Hematopoietic multipotent progenitor cell (in vitro differentiated cells): ENCODE data around the gene EDA. TPM values are rescaled to one million over a fixed set of nuclear protein-coding genes. Genes with fewer than 3 reads are reported as not detected.

Source experiments
- DNase-seq, 3 donors: peaks; one replicate each; pipeline ENCODE4 v3.0.0-alpha.2; 2011 to 2015; ENCODE audit warnings: low read depth in 2 of 3, low spot score in 2 of 3
- small RNA-seq: library from RNA; depleted of rRNA; stranded (forward); fragments of <200 nt; gene quantifications from one replicate; pipeline ENCODE3, GENCODE V24; 2012
- total RNA-seq: library from RNA; depleted of rRNA; stranded (reverse); fragments of >200 nt; gene quantifications from one replicate; pipeline ENCODE4 v1.2.3, GENCODE V29; 2012

EDA gene
- total RNA-seq, 1 donor = under 0.01 TPM

DNA sequence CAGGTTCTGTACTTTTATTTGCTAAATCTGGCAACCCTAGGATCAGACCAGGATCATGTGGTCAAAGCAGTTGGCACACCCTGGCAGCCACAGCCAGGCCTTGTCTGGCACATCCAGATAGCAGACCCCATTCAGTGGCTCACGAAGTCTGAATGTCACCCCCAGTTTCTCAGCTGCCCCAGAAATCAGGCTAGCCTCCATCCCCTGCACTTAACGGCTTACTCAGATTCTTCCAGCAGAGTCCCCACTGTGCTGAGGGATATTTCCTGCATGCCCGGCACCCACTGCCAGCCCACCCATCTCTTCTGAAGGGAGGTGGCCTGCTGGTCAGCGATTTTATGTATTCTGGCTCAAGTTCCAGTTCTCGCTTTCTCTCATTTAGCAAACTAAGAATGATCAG lies 438.5 kb downstream of the EDA start:
- no peak for DNase-seq

DNA sequence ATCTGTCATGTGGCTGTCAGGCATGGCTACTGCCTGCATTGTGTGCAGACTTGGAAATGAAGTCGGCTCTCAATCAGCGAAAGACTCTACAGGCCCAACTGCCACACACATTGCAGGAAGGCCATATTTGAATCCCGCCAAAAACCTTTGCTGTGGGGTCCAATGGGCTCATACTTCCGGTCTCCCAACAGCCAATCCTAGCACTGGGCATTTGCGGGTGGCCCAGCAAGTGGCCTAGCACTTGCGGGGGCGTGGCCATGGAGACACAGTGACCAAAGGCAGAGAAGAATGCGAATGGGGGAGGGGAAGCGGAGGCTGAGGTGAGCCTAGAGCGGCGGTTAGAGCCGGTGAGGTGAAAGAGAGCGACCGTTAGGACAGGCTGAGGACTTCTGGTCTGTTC lies 446.2 kb downstream of the EDA start, which contains the start of gene OTUD6A:
TSS of gene OTUD6A (plus strand) at position 382 of the 400 bp plus-strand sequence. CDS start 68 bp downstream, outside the sequence.
- DNase-seq = no peak

DNA sequence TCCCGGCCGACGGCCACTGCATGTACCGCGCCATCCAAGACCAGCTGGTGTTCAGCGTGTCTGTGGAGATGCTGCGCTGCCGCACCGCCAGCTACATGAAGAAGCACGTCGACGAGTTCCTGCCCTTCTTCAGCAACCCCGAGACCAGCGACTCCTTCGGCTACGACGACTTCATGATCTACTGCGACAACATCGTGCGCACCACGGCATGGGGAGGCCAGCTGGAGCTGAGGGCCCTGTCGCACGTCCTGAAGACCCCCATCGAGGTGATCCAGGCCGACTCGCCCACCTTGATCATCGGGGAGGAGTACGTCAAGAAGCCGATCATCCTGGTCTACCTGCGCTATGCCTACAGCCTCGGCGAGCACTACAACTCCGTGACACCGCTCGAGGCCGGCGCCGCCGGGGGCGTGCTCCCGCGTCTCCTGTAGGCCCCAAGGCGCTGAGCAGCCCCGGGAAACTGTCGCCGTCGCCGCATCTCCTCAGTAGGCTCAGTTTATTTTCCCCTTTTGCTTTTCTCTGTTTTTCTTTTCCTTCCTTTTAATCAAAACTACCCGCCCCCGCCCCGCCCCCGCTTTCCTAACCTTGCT lies 447.1 kb downstream of the EDA start:
- DNase-seq = no peak

DNA sequence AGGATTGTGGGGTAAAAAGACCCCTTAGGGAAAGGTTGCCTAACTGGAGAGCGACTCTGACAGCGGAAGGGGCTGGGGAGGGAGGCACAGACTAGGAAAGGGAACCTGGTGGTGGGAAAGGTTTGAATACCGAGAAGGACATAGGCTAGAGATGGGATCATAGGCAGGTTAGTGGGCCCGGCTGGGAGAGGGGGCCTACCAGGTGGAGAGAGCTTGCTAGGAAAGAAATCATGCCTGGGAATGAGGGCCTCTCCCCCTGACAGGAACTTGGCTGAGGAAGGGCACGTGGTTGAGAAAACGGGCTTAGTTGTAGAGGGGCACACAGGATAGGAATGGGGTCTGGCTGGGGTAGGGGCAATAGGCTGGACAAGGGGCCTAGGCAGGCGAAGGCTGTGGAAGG lies 450.7 kb downstream of the EDA start:
- no peak for DNase-seq

- no peak for DNase-seq
These were observed 463.4 kb downstream of the EDA start for GRCh38 chrX:70079297-70079696.

GRCh38 chrX:70079870-70080269 lies 464.0 kb downstream of the EDA start:
- DNase-seq = no peak

DNA sequence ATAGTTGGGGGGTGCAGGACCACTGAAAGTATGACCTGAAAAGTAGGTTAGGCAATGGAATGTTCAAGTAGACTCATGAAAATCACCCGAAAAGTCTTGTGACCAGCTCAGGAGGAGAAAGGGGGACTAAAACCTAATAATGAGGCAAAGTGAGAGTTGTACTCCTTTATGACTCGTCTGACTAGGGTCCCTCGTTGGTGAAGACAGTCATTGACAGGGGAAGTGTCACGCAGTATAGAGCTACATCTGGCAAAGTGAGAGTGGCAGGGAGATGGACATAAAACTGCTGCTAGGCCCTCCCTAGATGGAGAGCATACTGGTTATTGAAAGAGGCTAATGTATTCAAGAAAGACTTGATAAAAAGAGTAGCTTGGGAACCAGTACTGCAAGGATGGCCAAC lies 466.8 kb downstream of the EDA start:
- DNase-seq = no peak

DNA sequence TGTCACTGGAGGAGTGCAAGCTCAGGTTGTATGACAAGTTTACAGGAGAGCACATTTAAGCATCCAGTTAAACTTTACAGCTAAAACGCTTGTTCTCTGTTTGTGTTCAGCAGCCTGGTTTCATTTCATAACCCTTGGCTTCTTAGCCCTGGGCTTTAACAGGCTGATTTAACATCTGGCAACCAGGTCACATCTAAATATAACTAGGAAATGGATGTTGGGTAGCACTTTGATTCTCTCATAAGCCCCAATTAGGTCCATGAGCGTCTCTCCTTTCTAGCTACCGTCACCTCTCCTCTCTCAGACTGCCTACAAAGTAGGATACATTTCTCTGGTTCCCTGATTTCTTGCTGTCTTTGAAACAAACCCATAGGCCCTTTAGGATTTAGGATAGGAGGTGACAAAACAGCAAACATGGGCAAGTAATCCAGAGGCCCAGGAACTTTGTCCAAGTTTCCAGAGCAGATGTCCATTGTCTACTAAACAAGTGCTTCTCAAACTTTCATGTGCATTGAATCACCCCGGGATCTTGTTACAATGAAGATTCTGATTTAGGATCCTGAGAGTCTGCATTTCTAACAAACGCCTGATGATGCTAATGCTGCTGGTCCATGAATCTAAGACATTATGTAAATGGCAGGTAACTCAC lies 468.8 kb downstream of the EDA start:
- no peak for DNase-seq

- no peak for DNase-seq
These were observed 472.1 kb downstream of the EDA start for GRCh38 chrX:70087857-70088630.

DNA sequence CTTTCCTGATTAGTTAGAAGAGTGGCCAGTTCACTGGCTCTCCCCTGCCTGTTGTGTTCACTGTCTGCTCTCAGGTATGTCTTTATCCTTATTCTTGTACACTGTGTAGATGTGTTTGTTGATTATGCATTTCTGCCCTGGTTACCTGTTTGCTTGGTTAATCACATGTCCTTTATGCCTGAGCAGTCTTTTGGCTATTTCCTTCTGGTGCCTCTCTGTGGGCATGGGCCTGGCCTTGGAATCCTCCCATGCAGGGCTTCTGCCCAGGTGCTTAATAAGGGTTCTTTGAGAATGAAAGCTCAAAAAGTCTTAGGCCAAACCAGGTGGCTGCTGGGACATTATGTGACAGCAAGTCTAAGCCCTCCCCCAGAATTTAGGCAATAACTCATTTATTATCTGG lies 472.8 kb downstream of the EDA start:
- no peak for DNase-seq

Small RNA genes lying within 50 kb of the gene (small RNA-seq; reads per million reads assigned to genes)
- not detected for gene MIR676
- 0.61 reads per million for gene RF00012

Other genes with a start within 250 kb of the EDA start
- gene NALF2, start 111.8 kb upstream of the EDA start, total RNA-seq = under 0.01 TPM